GM12878 (cell line): ENCODE data around the gene RAB6D. TPM values are rescaled to one million over a fixed set of nuclear protein-coding genes. Genes with fewer than 3 reads are reported as not detected.
"Not testable (repeated sequence)": the region's sequence is repeated elsewhere in the genome, so short reads cannot be mapped to it uniquely, and the experiment has no call there.

Experiments
- ATAC-seq: fragments of 200-7000 bp; cut with Tn5 transposase; 3 replicates; pipeline ENCODE4 v1.9.1; 2020; ENCODE audit warnings: mild to moderate bottlenecking, moderate library complexity
- BruUV-seq: library from RNA; stranded (reverse); fragments of 400-500 nt; replicated peaks from 2 replicates; lab custom pipeline; 2021; lab: Mats Ljungman, UMichigan
- CTCF ChIA-PET: fragments of 300-600 bp; sonication (Branson Sonifier 250); formaldehyde crosslinking; extraction: SDS; loops from one replicate; lab custom pipeline; 2021; ENCODE audit warnings: inconsistent platforms; lab: Yijun Ruan, JAX
- POLR2A ChIA-PET: fragments of 350-600 bp; formaldehyde crosslinking; extraction: SDS; loops from one replicate; lab custom pipeline; 2021; ENCODE audit warnings: inconsistent platforms; lab: Charles Lee
- RAD21 ChIA-PET: fragments of 300-600 bp; sonication (Branson Sonifier 250); formaldehyde crosslinking; loops from one replicate; lab custom pipeline; 2023; ENCODE audit warnings: antibody characterized with exemption; ENCODE audit not compliant: unreplicated experiment; lab: Charles Lee
- SMC1A ChIA-PET: fragments of 300-600 bp; sonication (Branson Sonifier 250); formaldehyde crosslinking; loops from one replicate; lab custom pipeline; 2023; ENCODE audit not compliant: unreplicated experiment, uncharacterized antibody; lab: Charles Lee
- DNase-seq: peaks from one replicate; pipeline ENCODE4 v3.0.0-alpha.2; 2011; ENCODE audit warnings: low read depth, low spot score
- FAIRE-seq: peaks from 3 replicates; lab custom pipeline; 2011; peaks lifted over from hg19 to GRCh38; lab: Jason Lieb, UNC
- H2AFZ ChIP-seq: 2 replicates; pipeline ENCODE4 v1.6.0; 2011; ENCODE audit warnings: low read depth, low read length, control low read depth; ENCODE audit not compliant: control insufficient read depth
- H3K27ac ChIP-seq: 2 replicates; pipeline ENCODE4 v1.5.1; 2011; ENCODE audit warnings: control low read depth; ENCODE audit not compliant: control insufficient read depth, insufficient read depth
- H3K27me3 ChIP-seq, 2 experiments: replicated peaks in 1 of 2; 2 replicates each; pipeline versions ENCODE4 v1.6.0 to v1.6.1; 2011; ENCODE audit warnings: low read length in 1 of 2; ENCODE audit not compliant: control insufficient read depth in 2 of 2, insufficient read depth in 2 of 2
- H3K36me3 ChIP-seq, 2 experiments: 2 replicates each; pipeline ENCODE4 v1.5.1; 2011; ENCODE audit warnings: low read length in 1 of 2; ENCODE audit not compliant: control insufficient read depth in 2 of 2, insufficient read depth in 2 of 2
- H3K4me1 ChIP-seq: 2 replicates; pipeline ENCODE4 v1.6.1; 2011; ENCODE audit warnings: mild to moderate bottlenecking, low read length, moderate library complexity, mixed read lengths; ENCODE audit not compliant: control insufficient read depth, insufficient read depth
- H3K4me2 ChIP-seq: 2 replicates; pipeline ENCODE4 v1.6.0; 2011; ENCODE audit warnings: control low read depth; ENCODE audit not compliant: control insufficient read depth, insufficient read depth
- H3K4me3 ChIP-seq: fragments of 200-600 bp; sonication (generic); 2 replicates; pipeline ENCODE4 v1.5.1; 2016
- H3K79me2 ChIP-seq: 2 replicates; pipeline ENCODE4 v1.6.0; 2011; ENCODE audit warnings: low read length; ENCODE audit not compliant: control insufficient read depth, insufficient read depth
- H3K9ac ChIP-seq: 2 replicates; pipeline ENCODE4 v1.8.0; 2011; ENCODE audit warnings: low read length, control low read depth, mixed read lengths; ENCODE audit not compliant: control insufficient read depth, insufficient read depth
- H3K9me3 ChIP-seq: replicated peaks from 3 replicates; pipeline ENCODE4 v1.5.1; 2011; ENCODE audit warnings: mild to moderate bottlenecking, low read length; ENCODE audit not compliant: control insufficient read depth, insufficient read depth
- H4K20me1 ChIP-seq: 2 replicates; pipeline ENCODE4 v1.6.0; 2011; ENCODE audit not compliant: control insufficient read depth, insufficient read depth
- MAX ChIP-seq: IDR thresholded peaks from 2 replicates; pipeline ENCODE4 v1.6.1; 2012; ENCODE audit warnings: low read depth, low read length, improper control_type of control experiment
- NBN ChIP-seq: fragments of 450-650 bp; IDR thresholded peaks from 2 replicates; pipeline ENCODE4 v1.6.1; 2016
- SMC3 ChIP-seq: IDR thresholded peaks from 2 replicates; pipeline ENCODE4 v1.6.1; 2011; ENCODE audit warnings: low read length, improper control_type of control experiment, borderline replicate concordance
- TCF7 ChIP-seq: IDR thresholded peaks from 2 replicates; pipeline ENCODE4 v1.6.1; 2014; ENCODE audit warnings: antibody characterized with exemption, borderline replicate concordance
- WGBS: methylation state at CpG from one replicate; pipeline ENCODE4 v1.1.6; 2016; ENCODE audit warnings: low lambda C conversion rate; ENCODE audit not compliant: insufficient replicate concordance, insufficient coverage; ENCODE audit errors: missing lambda C conversion rate; 5-methylcytosine and 5-hydroxymethylcytosine counted together
- in situ Hi-C: fragments of 300-500 bp; cut with MboI; formaldehyde crosslinking; loops from 9 replicates; pipeline ENCODE4 v1.14.3; 2018; ENCODE audit warnings: mixed read lengths
- intact Hi-C: fragments of 100-400 bp; cut with micrococcal nuclease; formaldehyde crosslinking; loops from one replicate; pipeline ENCODE4 v1.14.2; 2022; ENCODE audit not compliant: unreplicated experiment
- polyA plus RNA-seq, 11 experiments: library from polyadenylated mRNA; depleted of rRNA in 4 of 11; unstranded in 6 of 11; stranded (reverse) in 5 of 11; fragments of >200 nt; fragmentation: Nextera tagmentation in 4 of 11; fragmentation: Illumina TruSeq in 1 of 11; extraction: Ambion mirVana in 4 of 11; extraction: Trizol in 1 of 11; gene quantifications; 1 replicate in 1 of 11; 2 replicates in 10 of 11; pipeline versions ENCODE4 v1.2.1 to v1.2.3, GENCODE V29; 2011 to 2016; ENCODE audit warnings: inconsistent platforms in 2 of 11, missing spikeins in 2 of 11, low read depth in 1 of 11
- total RNA-seq, 4 experiments: library from RNA; depleted of rRNA in 3 of 4; stranded (reverse); fragments of >200 nt in 3 of 4; fragmentation: Illumina TruSeq in 1 of 4; extraction: Trizol in 1 of 4; gene quantifications; 2 replicates each; pipeline versions ENCODE4 v1.2.1 to v1.2.3, GENCODE V29; 2013 to 2021

RAB6D gene
- total and polyA plus RNA-seq, 10 of the 15 experiments (the other 5 are each of a cell fraction or from before 2014, with no cell fraction given): 0.03 to 0.11 (median 0.05) TPM; not detected in 6

DNA sequence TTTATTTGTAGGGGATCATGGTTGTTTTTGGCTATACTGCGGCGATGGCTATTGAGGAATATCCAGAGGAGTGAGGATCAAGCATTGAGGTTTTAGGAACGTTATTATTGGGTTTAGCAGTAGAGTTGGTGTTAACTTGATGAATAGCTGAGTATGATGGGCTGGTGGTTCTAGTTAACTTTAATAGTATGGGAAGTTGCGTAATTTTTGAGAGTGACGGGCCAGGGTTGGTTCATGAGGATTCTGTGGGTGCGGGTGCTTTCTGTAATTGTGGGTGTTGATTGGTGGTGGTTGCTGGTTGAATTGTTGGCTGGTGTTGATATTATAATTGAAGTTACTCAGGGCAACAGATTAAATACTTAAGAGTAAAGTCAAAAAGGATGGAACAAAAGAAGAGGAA lies 6.0 kb upstream of the RAB6D start:
- H3K9ac ChIP-seq: no peak overlapping the region
- intact Hi-C loops (no loop called here), in situ Hi-C loops (loop anchor here (5.0 kb wide), 1 partner anchor 1093 kb away; no protein-coding TSS in a partner anchor)
- H3K4me2 ChIP-seq: no peak overlapping the region
- no peak overlapping the region for H3K4me3 ChIP-seq
- H3K27ac ChIP-seq: no peak overlapping the region
- no peak for ATAC-seq
- POLR2A ChIA-PET: no interaction called here
- H3K36me3 ChIP-seq: no peaks in the 10 kb centered on the region
- RAD21 ChIA-PET: no interaction called here
- H2AFZ ChIP-seq: no peak overlapping the region
- no peaks in the 10 kb centered on the region for H3K9me3 ChIP-seq
- no peak for FAIRE-seq
- SMC1A ChIA-PET: no interaction called here
- no TSS peak for BruUV-seq
- no peaks in the 10 kb centered on the region for H3K79me2 ChIP-seq
- WGBS: 60% methylated on average over 6 of the region's 6 CpGs
- no peaks in the 10 kb centered on the region for H3K4me1 ChIP-seq
- CTCF ChIA-PET: no interaction called here
- no peaks in the 10 kb centered on the region for H3K27me3 ChIP-seq
- no peaks in the 10 kb centered on the region for H4K20me1 ChIP-seq
- no peak for TF ChIP-seq MAX
- TF ChIP-seq SMC3: no peak
- no peak for TF ChIP-seq NBN
- no peak for TF ChIP-seq TCF7
- DNase-seq: no peak

DNA sequence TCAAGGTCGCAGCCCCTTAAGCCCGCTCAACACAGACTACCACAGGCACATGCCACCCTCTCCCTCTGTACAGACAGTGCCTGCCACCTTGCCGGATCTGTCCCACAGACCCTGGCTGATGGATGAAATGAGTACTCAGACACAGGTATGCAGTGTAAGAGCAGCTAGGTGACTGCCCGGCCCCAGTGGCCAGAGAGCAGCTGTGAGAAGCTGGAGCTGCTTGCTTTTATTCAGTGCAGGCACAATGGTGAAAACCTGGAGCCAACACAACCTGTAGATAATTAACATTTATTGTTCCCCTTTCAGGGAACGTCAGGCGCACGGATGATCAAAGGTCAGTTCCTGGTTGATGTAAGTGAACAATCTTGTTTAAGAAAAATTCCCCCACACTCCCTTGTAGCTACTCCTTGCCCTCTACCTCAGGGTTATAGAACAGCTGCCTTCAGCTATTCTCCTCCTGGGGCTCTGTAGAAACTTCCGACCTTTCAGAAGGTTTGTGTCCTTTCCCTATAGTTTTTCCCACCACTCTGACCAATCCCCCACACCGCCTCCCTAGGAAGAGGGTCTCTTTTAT lies 4.6 kb upstream of the RAB6D start:
- in situ Hi-C loops, CTCF ChIA-PET, BruUV-seq, FAIRE-seq, ATAC-seq, H3K79me2 ChIP-seq, H3K4me3 ChIP-seq, POLR2A ChIA-PET, H3K9me3 ChIP-seq, H3K27ac ChIP-seq, H3K9ac ChIP-seq, SMC1A ChIA-PET, DNase-seq, H3K4me2 ChIP-seq, H4K20me1 ChIP-seq, H3K36me3 ChIP-seq, H3K4me1 ChIP-seq, H2AFZ ChIP-seq, RAD21 ChIA-PET, H3K27me3 ChIP-seq, intact Hi-C loops: not testable (repeated sequence)
- 43% methylated on average over 3 of the region's 9 CpGs for WGBS
